ENCODE measurements around the gene DCDC1.

The DCDC1 gene

DNA sequence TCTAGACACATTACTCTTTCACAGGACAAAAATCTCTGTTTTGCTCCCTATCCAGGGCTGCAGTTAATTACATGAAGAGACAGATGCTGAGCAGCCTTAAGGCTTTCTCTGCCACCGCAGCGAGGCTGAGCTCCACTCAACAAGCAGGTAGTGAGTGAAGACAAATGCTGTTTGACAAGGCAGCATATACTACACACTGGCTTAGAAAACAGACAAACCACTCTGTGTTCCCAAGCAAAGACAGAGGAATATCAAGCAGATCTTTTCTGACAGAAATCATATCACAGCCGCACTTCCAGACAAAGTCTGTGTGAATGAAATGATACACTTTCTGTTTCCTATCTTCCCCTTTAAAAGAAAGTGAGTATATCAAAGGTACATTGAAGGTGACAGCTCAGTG, 368.1 kb downstream of the DCDC1 start:
- no peak for DNase-seq (ENCODE audit: low read depth)
- H3K4me3 ChIP-seq (ENCODE audit: low read depth, low read length): no peak overlapping the region
- TF ChIP-seq, protein P1, sequence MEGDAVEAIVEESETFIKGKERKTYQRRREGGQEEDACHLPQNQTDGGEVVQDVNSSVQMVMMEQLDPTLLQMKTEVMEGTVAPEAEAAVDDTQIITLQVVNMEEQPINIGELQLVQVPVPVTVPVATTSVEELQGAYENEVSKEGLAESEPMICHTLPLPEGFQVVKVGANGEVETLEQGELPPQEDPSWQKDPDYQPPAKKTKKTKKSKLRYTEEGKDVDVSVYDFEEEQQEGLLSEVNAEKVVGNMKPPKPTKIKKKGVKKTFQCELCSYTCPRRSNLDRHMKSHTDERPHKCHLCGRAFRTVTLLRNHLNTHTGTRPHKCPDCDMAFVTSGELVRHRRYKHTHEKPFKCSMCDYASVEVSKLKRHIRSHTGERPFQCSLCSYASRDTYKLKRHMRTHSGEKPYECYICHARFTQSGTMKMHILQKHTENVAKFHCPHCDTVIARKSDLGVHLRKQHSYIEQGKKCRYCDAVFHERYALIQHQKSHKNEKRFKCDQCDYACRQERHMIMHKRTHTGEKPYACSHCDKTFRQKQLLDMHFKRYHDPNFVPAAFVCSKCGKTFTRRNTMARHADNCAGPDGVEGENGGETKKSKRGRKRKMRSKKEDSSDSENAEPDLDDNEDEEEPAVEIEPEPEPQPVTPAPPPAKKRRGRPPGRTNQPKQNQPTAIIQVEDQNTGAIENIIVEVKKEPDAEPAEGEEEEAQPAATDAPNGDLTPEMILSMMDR (IDR thresholded peaks at IDR 0.05; ENCODE audit: low read depth, low read length, missing control alignments): no peak
- in situ Hi-C loops (cut with HindIII; ENCODE audit: low sequenced_read_pairs): loop anchor here (5.0 kb wide), 1 partner anchor 46 kb away; no protein-coding TSS in a partner anchor

DNA sequence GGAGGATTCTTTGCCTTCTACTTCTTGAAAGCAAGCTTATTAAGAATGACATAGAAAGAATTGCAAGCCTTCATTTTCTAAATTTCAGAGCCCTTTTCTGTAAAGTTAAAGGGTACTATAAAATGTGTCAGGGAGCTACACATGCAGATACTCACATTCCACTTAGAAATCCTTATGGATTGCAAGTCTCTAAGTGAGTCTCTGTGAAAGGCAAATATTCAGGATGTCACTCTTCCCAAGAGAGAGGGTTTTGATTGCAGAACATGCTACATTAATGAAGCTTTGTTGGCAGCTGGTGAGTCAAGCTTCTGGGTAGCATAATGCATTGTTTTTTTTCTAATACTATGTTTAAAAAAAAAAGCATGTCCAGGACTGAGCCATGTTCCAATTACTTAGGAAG, 369.2 kb downstream of the DCDC1 start:
- no peak for DNase-seq (ENCODE audit: low read depth)
- in situ Hi-C loops (cut with HindIII; ENCODE audit: low sequenced_read_pairs): loop anchor here (5.0 kb wide), 1 partner anchor 47 kb away; no protein-coding TSS in a partner anchor
- TF ChIP-seq, protein P1 (IDR thresholded peaks at IDR 0.05; ENCODE audit: low read depth, low read length, missing control alignments): no peak
- no peak overlapping the region for H3K4me3 ChIP-seq (ENCODE audit: low read depth, low read length)

DNA sequence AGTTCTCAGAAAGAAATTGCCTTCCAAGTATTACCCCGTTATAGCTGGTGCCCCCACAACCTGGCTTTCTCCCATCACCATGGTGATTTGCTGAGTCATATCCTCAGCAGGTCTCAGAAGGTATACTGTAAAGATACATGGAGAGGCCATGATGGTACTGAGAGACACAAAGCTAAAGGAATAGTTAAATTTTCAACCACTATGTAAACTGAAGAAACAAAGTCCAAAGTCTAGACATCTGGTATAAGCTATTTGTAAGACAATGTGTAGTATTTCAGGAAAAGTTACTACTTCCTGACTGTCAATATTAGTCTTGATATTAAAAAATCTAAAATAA, 377.1 kb downstream of the DCDC1 start:
- DNase-seq (ENCODE audit: low read depth): no peak
- H3K4me3 ChIP-seq (ENCODE audit: low read depth, low read length): no peak overlapping the region
- in situ Hi-C loops (cut with HindIII; ENCODE audit: low sequenced_read_pairs): no loop called here
- TF ChIP-seq, protein P1 (IDR thresholded peaks at IDR 0.05; ENCODE audit: low read depth, low read length, missing control alignments): no peak

DNA sequence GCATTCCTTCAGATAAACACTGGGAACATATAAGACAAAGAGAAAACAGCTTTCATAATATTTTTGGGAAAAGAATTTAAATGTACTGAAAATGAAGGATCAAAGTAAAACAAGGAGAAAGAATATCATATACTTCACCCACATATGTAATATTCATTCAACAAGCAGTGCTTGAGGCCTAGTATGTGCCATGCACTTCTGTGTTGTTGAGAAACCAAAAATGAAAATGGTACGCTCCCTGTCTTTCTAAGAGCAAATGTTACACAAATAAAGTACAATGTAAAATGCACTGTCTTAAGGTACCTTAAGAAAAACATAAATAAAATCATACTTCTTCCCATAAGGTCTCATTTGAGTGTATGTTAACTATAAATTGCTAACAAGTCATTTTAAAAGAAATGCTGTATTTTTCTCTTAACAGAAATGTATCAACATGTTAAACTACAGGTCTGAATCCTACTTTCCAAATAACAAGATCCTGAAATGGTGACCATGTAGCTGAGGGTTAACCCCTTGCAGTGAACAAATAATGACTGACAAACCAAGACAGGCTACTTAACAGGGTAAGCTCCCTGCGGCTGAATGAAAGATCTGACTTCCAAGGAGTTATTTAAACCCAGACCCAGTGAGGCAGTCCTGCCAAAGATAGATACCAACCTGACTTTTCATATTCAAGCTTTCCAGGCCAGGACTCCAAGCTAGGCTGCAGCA, 377.6 kb downstream of the DCDC1 start:
- TF ChIP-seq, protein P1 (IDR thresholded peaks at IDR 0.05; ENCODE audit: low read depth, low read length, missing control alignments): no peak
- H3K4me3 ChIP-seq (ENCODE audit: low read depth, low read length): no peak overlapping the region
- DNase-seq (ENCODE audit: low read depth): no peak
- in situ Hi-C loops (cut with HindIII; ENCODE audit: low sequenced_read_pairs): no loop called here

DNA sequence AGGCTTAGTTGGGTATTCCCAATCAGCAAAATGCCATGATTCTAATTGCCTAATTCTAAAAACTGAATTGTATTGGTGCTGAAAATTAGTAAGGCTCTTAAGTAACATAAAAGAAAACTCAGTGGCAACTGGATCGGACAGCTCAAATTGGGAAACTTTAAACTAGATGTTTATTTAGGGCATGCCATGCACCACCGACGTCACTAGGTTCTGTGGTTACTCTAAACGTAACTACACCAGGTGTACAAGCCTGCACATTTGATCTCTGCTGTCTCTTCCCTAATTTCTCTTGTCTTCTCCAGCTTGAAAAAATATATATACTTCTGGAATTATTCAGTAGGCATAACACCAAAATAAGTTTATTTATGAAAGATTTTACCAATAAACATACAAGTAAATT, 378.2 kb downstream of the DCDC1 start:
- TF ChIP-seq, protein P1 (IDR thresholded peaks at IDR 0.05; ENCODE audit: low read depth, low read length, missing control alignments): no peak
- in situ Hi-C loops (cut with HindIII; ENCODE audit: low sequenced_read_pairs): no loop called here
- no peak overlapping the region for H3K4me3 ChIP-seq (ENCODE audit: low read depth, low read length)
- DNase-seq (ENCODE audit: low read depth): no peak

DNA sequence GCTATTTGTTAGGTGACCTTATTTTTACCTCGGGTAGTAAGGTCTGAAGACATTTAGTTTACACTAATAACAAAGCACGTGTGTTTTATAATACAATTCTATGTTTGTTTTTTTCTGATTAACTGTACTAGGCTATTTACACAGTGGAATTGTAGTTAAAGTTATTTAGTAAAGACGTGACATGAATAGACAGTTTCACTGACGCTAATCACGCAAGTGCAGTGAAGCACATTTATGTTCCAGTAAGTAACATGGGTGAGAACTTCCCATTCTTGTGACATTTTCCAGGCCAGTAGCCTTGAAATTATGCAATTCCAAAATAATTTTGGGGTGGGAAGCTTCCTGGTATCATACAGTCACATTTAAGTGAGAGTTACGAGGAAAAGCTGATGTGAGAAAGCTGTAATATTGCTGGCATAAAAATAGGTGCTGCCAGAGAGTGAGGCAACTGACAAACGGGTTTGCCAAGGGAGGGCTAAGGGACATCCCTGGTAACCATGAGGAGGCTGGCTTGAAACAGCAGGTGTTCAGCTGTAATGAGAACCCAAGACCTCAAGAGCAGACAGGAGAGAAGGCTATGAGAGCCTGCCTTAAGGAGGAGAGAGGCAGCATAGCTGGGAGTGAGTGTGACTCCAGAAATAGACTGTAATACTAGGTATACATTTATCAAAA, 378.8 kb downstream of the DCDC1 start:
- in situ Hi-C loops (cut with HindIII; ENCODE audit: low sequenced_read_pairs): no loop called here
- TF ChIP-seq, protein P1 (IDR thresholded peaks at IDR 0.05; ENCODE audit: low read depth, low read length, missing control alignments): no peak
- no peak for DNase-seq (ENCODE audit: low read depth)
- H3K4me3 ChIP-seq (ENCODE audit: low read depth, low read length): no peak overlapping the region

All from astrocyte of the cerebellum (primary cell).